Fibroblast of skin of scalp (primary cell): ENCODE measurements around the gene ZC3H7B.
A peak's percentile ranks its signal among the peaks of the same experiment; 100 is the strongest.

ENCODE experiments used
- DNase-seq: peaks from one replicate; pipeline ENCODE4 v3.0.0-alpha.2; 2013

The ZC3H7B gene

DNA sequence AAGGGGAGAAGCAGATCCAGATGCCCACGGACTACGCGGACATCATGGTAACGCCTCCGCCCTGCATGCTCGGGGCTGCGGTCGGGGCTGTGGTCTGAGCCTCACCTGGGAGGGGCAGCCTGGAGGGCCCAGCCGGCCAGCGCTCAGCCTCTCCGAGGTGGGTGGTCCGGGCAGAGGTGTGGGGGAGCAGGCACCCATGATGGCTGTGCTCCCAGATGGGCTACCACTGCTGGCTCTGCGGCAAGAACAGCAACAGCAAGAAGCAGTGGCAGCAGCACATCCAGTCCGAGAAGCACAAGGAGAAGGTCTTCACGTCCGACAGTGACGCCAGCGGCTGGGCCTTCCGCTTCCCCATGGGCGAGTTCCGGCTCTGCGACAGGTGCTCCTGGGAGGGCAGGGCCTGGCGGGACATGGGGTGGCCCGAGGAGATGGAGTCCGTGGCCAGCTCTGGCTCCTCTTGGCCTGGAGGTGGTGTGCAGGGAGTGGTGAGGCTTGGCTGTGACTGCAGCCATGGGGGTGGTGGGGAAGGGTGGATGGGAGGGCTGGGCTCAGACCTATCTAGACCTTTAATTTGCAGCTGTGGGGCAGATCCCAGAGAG lies 55.2 kb downstream of the ZC3H7B start:
- DNase-seq: no peak

DNA sequence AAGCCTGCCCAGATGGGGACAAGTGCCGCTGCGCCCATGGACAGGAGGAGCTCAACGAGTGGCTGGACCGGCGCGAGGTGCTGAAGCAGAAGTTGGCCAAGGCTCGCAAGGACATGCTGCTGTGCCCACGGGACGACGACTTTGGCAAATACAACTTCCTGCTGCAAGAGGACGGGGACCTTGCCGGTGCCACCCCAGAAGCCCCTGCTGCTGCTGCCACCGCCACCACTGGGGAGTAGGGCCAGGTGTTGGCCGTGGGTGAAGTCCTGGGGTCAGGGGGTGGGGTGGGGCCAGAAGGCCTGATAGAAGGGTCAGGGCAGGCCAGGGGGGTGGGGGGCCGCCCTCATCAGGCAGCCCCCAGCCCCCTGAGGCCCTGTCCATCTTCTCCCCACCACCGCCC lies 55.9 kb downstream of the ZC3H7B start:
- DNase-seq: no peak

DNA sequence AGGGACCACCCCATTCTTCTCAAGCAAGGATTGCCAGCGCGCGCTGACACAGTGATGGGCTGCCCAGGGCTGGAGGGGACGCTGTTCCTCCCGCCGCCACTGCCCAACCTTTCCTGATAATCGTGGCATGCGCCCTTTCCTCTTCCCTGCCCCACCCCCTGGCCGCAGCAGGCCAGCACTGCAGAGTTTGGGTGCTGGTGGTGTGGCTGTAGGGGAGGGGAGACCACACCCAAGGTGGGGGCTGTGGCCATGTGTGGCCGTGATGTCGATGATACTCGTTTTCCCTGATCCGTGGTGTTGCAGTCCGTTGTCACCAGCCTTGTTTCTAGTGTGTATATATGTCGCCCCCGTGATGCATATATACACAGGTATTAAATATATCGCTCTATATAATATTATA lies 57.6 kb downstream of the ZC3H7B start:
- DNase-seq: no peak

DNA sequence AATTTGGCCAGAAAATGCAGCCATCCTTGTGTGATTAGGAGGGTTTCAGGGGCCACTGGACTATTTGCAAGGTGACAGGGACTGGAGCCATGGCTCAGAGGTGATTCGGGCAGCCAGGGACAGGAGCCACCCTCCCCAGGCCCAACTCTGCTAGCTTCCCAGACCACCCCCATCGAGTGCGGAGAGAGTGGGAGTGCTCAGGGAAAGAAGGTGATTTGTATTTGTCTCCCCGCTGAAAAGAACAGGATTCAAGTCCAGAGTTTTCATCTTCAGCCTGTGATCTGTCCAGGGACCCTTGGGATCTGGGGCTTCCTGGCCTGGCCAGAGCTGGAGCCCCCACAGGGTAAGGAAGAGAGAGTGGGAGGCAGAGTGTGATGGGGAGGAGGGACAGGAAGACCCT lies 58.1 kb downstream of the ZC3H7B start:
- no peak for DNase-seq

DNA sequence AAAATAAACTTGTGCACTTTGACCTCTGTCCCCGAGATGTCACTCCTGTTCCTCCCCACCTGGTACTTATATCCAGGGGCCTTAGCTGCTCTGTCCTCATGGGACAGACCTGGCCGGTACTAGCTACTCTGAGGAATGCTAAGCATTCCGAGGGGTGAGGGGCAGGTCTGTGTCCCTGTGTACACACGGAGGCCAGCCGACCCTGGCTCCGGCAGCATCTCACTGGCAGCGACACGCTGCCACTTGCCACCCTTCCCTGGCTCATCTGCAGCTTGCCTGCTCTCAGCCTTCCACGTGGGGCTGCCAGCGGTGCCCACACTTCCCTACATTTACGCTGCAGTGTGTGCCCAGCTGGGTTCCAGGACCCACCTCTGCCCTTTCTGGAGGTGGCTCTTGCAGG lies 58.8 kb downstream of the ZC3H7B start:
- DNase-seq: no peak

DNA sequence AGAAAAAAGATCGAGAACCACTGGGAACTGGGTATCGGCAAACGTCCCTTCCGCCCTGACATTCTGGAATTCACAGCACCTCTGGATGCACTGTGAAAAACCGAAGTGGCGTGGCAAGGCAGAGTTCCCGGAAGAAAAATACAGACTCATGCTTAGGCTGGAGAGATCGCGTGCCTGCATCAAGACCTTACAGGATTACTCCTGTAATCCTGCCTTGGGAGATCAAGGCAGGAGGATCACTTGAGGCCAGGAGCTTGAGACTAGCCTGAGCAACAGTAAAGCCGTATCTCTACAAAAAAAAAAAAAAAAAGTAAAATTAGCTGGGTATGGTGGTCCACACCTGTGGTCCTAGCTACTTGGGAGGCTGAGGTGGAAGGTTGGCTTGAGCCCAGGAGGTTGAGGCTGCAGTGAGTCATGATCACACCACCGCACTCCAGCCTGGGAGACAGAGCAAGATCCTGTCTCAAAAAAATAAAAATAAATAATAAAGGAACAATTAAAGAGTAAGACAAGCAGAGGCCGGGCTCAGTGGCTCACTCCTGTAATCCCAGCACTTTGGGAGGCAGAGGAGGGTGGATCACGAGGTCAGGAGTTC lies 60.5 kb downstream of the ZC3H7B start:
- no peak for DNase-seq

DNA sequence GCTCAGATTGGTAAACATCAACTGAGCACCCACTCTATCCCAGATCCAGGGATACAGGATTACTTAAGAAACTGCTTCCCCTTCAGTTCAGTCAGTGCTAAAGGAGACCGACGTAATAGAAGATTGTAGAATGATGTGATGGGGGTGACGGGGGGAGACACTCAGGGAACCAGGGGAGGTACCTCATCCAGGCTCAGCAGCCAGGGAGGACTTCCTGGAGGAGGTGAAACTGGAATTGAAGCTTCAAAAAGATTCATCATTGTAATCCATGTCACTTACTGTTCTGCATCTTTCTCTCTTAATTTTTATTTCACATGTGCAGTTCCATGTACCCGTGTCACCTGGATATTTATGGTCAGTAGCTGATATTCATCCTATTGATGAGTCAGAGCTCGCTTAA lies 61.3 kb downstream of the ZC3H7B start:
- DNase-seq: no peak

DNA sequence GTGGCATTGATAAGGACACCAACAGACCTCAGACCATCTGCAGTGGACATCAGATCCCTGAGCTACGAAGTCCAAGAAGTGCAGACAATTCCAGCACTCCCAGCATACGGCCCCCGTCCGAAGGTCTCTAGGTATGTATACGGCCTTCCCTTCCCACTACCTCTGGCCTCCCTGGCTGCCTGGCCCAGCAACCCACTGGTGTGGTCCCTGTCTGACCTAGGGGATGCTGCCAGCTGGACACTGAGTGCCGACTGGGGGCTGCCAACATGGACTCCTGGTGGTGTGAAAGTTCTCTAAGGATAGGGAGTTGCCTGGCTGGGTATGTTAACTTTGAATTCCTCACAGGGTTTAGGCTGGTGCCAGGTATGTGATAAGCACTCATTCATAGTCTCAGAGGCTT lies 62.9 kb downstream of the ZC3H7B start:
- DNase-seq: no peak

DNA sequence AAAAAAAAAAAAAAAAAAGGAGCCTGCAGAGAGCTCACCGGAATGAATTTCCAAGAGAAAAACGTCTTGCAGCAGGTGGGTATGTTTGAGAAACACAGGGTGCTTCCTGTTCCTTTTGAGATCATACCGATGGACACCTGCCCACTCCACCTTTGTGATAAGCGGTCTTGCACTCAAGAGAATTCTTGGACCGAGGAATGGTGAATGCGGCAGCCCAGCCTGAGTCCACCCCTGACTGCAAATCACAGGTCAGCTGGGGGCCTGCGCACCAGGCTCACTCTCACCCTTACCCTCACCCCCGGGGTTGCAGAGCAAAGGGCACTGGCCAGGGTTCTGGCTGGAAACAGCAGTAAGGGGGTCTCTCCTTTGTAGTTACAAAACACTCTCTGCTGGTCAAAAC lies 63.6 kb downstream of the ZC3H7B start:
- DNase-seq: no peak

DNA sequence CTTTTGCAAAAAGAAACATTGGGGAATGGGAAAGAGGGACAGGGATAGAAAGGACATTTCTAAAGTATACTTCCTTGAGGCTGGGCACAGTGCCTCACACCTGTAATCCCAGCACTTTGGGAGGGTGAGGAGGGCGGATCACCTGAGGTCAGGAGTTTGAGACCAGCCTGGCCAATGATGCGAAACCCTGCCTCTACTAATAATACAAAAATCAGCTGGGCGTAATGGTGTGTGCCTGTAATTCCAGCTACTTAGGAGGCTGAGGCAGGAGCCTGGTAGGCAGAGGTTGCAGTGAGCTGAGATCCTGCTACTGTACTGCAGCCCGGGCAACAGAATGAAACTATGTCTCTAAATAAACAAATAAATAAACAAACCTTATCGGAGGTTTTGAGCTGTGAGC lies 64.1 kb downstream of the ZC3H7B start:
- DNase-seq: no peak

DNA sequence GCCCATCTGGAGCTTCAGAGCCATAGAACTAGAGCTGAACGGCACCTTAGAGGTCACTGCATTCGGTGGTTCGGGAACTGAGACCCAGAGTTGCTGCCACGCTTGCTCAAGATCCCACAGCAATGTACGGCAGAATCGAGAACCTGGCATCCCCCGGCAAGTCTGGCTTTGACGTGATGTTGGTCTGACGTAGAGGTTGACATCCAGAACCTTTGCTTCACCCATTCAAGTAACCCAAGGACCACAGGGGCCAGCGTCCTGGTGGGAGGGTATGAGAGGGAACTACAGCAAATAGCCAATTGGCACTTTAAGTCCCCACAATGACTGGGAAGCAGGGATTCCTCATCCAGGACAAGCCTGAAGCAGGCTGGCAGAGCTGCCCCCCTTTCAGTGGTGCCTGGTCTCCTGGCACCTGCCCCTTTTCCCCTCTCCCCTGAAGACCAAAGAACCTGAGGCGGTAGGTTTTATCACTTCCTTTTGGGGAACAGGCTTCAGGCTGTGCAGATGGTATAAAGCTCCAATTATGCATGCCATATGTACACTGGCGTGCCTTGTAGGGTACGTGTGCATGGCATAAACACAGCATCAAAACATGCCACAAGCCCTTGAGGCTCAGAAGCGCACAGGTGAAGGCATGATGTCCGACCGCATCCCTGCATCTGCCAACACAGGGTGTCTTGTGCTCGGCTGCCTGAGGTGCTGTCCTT lies 65.2 kb downstream of the ZC3H7B start:
- no peak for DNase-seq

DNA sequence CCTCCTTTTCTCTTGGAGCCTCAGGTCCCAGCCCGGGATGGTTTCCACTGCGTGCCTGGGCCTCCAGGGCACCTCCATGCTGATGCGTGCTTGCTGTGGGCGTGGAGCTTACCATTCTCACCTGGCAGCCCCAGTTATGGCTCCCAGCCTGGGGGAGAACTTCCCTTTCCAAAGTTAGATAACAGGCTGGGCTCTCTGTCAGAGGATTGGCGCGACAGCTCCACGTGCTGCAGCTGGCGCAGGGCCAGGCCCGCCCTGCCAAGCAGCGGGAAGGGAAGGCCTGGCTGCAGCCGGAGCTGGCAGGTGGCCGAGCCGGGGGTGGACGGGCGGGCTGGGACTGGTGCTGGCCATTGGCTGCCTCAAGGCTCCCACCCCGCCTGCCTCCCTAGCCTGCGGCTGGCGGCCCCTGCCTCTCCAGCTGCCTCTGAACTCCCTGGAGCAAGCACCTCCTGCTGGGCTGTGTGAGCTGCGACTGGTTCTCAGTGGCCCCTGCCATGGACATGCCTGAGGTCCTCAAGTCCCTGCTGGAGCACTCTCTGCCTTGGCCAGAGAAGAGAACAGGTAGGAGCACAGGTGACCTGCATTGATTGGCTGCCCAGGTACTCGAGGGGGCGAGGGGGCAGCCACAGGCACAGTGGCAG lies 65.8 kb downstream of the ZC3H7B start:
- DNase-seq: peak; percentile 91

DNA sequence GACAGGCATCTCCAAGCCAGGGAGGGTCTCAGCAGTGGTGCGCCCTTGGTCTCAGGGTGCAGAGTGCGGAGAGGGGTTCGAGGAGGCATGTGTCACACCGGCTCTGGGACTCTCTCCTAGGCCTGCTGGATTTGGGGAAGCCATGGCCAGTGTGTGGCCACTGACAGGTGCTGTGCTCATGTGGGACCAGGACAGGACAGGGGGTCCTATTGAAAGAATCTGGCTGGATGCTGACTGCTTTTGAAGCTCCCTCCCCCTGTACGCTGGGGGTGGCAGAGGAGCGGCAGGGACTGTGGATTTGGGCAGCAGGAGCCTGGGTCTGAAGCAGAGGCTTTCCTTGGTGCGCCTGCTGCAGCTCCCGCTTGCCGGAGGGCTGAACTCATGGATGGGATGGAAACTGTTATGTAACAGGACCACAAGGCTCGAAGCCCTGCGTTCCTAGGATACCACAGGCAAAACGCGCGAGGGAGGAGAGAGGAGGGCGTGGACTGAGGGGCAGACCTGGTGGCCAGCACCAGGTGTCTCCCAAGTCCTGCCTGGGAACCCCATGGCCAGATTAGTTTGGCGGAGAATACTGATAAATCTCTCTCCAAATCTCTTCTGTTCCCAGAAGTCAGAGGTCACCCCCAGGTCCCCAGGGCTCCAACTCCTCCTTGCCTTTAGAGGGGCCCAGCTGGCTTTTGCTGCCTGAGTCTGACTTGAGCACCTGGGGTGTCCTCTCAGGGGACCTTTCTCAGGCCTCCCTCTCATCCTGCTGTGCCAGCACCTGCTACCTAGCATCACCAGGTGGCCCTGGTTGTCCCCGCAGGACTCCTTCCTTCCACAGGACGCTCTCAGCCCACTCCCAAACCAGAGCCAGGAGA lies 66.6 kb downstream of the ZC3H7B start:
- DNase-seq: peak; percentile 26

DNA sequence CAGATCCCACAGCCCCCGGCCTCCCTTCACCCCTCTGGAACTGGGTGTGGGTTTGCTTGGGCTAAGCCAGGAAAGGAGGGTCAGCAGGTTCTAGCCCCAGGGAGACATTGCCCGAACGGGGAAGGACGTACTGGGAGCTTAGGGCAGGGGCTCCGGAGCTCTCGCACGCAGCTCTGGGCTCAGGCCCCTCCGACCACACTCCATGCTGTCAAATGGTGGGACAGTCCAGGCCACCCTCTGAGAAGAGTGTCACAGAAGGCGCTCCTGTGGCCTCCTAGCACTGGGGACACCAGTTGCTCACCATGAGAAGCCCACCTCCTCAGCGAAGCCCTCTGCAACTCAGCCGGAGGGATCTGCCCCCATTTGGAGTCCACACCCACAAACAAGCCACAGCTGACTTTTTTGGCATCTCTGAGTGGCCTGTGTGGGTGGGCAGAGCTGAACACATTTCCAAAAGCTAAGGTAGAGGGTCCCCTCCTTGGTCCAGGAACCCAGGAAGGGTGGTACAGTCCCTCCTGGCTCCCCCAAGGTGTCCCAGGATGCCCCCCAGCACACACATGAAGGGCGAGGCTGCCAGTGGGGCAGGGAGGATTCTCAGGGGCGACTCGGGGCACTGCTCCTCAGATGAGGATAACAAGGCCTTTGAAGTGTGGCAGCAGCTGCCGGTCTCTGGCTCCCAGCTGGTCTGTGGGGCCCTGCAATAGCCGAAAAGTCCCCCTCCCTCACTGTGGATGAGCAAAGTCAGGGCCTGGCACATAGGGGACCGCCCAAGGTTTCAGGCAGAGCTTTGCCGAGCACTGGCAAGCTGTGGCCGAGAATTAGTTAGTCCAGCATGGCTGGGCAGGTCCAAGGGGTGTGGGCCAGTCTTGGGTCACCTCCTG lies 67.5 kb downstream of the ZC3H7B start:
- DNase-seq: no peak

DNA sequence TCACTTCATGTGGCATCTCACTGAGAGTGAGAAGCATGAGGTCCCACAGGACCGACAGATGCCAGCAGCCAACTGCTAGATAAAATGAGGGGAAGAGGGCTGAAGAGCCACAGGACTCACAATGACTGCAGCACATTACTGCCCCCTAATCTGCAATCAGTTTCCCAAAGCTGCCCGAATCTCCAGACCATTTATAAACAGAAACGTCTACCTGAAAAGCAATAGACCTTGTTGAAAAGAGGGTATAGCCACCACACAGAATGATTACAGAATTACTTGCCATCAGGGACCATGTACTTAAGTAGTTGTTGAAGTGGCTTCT lies 68.1 kb downstream of the ZC3H7B start:
- no peak for DNase-seq

DNA sequence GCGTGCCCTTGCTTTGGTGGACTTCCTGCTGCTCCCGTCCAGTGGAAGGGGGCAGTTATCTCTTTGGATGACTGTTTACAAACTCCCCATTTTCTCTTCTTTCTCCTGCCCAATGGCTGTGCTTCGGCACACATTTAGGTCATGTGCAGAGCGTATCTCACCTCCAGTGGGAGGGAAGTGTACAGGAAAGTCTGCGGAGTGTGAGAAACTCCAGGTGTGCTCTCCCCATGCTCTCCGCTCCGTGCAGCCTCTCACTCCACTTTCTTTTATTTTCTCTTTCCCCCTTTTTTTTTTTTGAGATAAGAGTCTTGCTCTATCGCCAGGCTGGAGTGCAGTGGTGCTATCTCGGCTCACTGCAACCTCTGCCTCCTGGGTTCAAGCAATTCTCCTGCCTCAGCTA lies 68.5 kb downstream of the ZC3H7B start:
- DNase-seq: no peak

DNA sequence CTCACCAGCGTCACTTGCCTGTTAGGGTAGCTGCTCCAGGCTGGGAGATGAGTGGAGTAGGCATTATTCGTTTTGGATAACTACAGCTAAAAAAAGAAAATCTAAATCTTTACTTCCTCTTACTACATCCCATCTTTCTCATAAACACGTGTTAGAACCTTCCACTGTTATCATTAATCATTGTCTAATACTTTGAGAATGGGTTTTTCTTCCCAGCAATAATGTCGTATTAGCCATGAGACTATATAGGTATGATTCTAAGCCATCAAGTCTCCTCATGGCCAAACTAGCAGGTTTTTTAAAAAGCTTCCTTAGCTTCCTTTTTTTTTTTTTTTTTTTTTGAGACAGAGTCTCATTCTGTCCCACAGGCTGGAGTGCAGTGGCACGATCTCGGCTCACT lies 76.5 kb downstream of the ZC3H7B start:
- DNase-seq: no peak

DNA sequence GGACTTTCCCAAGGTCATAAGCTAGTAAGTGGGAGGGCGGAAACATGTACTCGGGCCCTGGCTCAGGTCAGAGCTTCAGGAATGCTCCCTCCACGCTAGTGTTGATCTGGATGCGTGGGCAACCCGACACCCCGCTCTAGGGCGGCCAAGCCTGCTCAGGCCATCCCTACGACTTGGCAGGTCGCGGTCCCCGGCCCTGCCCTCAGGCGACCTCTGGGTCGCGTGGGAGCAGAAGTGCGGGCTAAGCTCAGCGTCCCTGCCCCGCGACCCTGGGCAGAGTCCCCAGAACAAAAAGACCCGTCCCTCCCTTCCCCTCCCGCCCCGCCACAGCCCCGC lies 79.6 kb downstream of the ZC3H7B start:
- DNase-seq: peak; percentile 65

DNA sequence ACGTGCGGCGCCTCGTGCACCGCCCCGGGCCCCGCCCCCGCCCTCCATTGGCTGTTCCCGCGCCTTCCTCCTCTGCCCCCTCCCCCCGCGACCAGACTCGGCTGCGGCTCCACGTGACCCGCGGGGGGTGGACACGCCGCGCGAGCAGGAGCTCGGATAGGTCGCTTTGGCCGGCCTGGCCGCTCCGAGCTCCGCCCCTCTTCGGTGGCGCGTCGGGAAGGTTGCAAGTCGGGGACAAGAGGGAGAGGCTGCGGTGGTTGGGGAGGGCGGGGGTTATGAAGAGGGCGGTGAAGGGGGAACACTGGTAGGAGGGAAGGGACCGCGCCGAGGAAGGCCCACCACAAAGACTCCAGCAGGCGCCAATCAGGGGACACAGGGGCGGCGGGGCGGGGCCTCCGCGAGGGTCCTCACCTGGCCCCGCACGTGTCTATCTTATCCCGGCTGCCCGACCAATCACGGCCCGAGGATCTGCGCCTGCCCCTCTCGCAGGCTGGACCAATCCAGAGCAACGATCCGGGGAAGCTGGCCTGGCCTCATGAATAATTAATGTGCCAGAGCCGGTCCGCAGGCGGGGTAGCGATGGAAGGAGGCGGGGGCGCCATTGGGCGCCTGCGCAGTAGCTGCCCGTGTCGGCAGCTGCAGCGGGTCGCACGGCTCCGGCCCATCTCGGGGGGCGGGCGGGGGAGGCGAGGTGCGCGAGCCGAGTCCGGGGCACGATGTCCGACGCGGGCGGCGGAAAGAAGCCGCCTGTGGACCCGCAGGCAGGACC lies 80.2 kb downstream of the ZC3H7B start, which contains the start of gene TEF:
TEF (plus strand) TSS at position 614 of the 769 bp plus-strand sequence; CDS start at position 717, 103 bp downstream.
- DNase-seq: peak; percentile 99

DNA sequence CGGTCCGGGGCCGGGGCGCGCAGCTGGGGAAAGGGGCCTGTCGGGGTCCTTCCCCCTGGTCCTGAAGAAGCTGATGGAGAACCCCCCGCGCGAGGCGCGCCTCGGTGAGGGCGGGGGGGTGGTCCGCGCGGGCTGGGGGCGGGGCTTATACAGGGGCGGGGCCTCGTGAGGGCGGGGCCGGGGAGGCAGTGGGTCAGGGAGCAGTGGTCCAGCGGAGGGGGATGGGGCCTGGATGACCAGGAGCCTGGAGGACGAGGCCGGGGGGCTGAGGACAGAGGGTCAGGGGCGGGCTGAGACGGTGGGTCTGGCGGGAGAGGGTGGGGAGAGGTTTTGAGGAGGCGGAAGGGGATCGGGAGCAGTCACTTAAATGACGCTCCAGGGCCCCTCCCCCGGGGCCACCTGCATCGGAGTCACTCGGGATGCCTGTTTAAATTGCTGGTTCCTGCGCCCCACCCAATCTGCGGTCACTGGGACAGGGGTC lies 80.8 kb downstream of the ZC3H7B start:
- DNase-seq: peak; percentile 62

DNA sequence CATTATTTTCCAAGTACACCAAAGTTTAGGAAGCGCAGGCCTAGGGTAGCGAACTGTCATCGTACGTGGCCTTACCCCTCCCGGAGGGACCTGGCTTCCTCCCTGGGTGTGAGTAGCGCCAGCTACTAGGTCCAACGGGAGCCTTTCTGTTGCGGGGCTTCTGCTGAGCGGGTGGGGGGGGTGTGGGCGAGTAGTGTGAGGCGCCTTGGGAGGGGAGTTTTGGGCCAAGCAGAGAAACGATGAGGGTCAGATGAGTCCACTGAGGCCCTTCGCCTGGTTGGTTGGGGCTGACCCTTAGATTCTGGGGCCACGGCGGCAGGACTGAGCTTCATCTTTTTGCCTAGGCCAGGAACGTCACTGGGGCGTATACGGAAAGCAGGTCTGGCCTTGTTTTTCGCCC lies 81.3 kb downstream of the ZC3H7B start:
- DNase-seq: no peak
